BE2C (cell line): ENCODE measurements around the gene RAN.
"Not testable (repeated sequence)": the region's sequence is repeated elsewhere in the genome, so short reads cannot be mapped to it uniquely, and the experiment has no call there.

Experiments used
- DNase-seq: peaks from one replicate; pipeline ENCODE4 v3.0.0-alpha.2; 2020
- H3K27me3 ChIP-seq: fragments of 250-450 bp; sonication (Bioruptor Pico); 2 replicates; pipeline ENCODE4 v1.5.1; 2020; ENCODE audit warnings: mild to moderate bottlenecking
- H3K36me3 ChIP-seq: fragments of 250-450 bp; sonication (Bioruptor Pico); 2 replicates; pipeline ENCODE4 v1.5.1; 2020; ENCODE audit warnings: mild to moderate bottlenecking
- H3K4me1 ChIP-seq: fragments of 250-450 bp; sonication (Bioruptor Pico); 2 replicates; pipeline ENCODE4 v1.5.1; 2020
- H3K4me3 ChIP-seq: 2 replicates; pipeline ENCODE4 v1.5.1; 2011; ENCODE audit warnings: low read depth, low read length
- H3K9me3 ChIP-seq: fragments of 250-450 bp; sonication (Bioruptor Pico); 2 replicates; pipeline ENCODE4 v1.5.1; 2020
- TF ChIP-seq, protein P1 (sequence below): IDR thresholded peaks from 2 replicates; pipeline ENCODE4 v1.5.1; 2012; ENCODE audit warnings: mild to moderate bottlenecking, low read depth, low read length

RAN gene

DNA sequence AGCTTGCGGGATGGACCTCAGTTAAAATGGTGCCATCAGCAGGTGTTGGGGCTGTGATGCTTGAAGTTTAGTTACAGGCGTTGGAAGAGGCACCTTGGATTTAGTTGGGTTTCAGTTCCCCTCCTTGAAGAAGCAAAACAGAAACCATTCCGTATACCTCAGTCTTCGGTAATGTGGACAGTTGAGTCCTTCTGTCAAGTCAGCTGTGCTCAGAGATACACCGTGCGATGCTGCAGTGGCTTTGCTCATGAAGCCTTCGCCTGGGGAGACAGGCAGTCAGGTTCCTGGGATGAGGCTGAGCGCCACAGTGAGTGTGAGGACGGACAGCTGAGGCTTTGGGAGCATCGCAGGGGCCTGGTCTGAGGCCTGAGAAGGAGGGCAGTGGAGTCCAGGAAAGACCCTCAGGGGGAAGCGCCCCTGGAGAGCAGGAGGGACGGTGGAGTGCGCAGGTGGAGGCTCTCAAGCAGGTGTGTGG, 7.4 kb downstream of the RAN start:
- Histone ChIP-seq H3K27me3 (no peaks in the 10 kb centered on the region; the same call in 1 of the 2 replicates), H3K4me1 (peaks cover 11% of the 10 kb centered on the region), H3K9me3 (no peaks in the 10 kb centered on the region), H3K4me3 (no peak overlapping the region), H3K36me3 (peaks cover 36% of the 10 kb centered on the region)
- peak; percentile 19 for DNase-seq
- TF ChIP-seq, protein P1, sequence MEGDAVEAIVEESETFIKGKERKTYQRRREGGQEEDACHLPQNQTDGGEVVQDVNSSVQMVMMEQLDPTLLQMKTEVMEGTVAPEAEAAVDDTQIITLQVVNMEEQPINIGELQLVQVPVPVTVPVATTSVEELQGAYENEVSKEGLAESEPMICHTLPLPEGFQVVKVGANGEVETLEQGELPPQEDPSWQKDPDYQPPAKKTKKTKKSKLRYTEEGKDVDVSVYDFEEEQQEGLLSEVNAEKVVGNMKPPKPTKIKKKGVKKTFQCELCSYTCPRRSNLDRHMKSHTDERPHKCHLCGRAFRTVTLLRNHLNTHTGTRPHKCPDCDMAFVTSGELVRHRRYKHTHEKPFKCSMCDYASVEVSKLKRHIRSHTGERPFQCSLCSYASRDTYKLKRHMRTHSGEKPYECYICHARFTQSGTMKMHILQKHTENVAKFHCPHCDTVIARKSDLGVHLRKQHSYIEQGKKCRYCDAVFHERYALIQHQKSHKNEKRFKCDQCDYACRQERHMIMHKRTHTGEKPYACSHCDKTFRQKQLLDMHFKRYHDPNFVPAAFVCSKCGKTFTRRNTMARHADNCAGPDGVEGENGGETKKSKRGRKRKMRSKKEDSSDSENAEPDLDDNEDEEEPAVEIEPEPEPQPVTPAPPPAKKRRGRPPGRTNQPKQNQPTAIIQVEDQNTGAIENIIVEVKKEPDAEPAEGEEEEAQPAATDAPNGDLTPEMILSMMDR: no peak

DNA sequence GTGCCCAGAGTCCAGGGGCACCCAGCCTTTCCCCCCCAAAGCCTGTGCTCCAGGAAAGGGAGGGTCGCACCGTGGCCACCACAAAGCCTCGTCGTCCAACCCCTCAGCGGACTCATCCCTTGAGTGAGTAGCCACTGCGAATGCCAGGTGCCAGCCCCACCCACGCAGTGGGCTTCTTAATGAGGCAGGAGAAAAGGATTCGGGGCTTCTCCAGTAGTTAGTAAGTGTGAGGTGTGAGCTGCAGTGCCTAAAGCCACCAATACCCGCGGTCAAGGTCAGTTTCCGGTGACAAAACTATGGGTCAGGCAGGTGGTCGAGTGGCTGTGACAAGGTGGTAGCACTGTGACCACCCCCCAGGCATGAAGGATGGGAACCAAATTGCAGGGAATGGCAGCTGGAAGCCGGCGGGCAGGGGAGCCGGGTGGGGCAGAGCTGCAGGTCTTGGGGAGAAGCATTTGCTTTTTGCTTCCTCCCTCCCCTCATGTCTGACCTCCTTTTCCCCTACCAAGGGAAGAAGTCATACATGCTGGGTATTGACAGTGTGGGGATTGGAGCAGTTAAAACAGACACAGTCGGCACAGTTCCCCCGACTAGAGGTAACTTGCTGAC, 8.0 kb downstream of the RAN start:
- no peak for DNase-seq
- Histone ChIP-seq H3K4me1 (peaks cover 8% of the 10 kb centered on the region), H3K4me3 (0 out of 2 replicates have a peak overlapping the region, but pooled peaks have one; percentile 2), H3K27me3 (no peaks in the 10 kb centered on the region; the same call in 1 of the 2 replicates), H3K9me3 (no peaks in the 10 kb centered on the region), H3K36me3 (peaks cover 29% of the 10 kb centered on the region)
- TF ChIP-seq, protein P1: no peak

DNA sequence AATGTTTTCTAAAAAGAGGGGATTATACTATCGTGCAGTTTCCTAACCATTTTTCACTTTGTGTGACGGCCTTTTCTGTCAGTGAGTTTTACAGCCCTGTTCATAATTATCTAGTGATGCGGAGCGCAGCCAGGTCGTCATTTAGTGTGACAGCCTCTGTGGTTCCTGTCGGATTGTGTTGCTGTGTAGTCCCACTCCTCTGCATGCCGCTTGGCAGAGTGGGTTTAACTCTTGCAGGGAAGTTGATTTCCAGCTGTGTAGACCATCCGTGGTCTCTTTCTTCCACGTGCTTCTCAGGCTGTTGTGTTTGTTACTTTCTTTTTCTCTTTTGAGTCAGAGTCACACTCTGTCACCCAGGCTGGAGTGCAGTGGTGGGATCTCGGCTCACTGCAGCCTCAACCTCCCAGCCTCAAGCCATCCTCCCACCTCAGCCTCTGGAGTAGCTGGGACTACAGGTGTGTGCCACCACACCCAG, 8.6 kb downstream of the RAN start:
- Histone ChIP-seq H3K36me3 (peaks cover 24% of the 10 kb centered on the region), H3K27me3 (no peaks in the 10 kb centered on the region; the same call in 1 of the 2 replicates), H3K4me1 (peaks cover 8% of the 10 kb centered on the region), H3K4me3 (0 out of 2 replicates have a peak overlapping the region, but pooled peaks have one; percentile 2), H3K9me3 (no peaks in the 10 kb centered on the region)
- no peak for DNase-seq
- TF ChIP-seq, protein P1: no peak

DNA sequence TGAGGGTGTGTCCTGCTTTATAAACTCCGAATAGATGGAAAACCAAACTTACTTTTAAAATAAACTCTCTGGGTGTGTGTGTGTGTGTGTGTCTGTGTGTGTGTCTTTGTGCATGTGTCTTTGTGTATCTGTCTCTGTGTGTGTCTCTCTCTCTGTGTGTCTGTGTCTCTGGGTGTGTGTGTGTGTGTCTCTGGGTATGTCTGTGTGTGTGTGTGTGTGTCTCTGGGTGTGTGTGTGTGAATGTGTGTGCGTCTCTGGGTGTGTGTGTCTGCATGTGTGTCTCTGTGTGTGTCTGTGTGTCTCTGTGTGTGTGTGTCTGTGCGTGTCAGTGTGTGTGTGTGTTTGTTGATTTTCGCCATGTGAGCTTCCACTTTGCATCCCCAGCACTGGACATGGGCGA, 9.2 kb downstream of the RAN start:
- no peak overlapping the region for H3K4me3 ChIP-seq
- H3K27me3 ChIP-seq: no peaks in the 10 kb centered on the region; the same call in 1 of the 2 replicates
- no peaks in the 10 kb centered on the region for H3K9me3 ChIP-seq
- no peak for DNase-seq
- H3K36me3 ChIP-seq: peaks cover 18% of the 10 kb centered on the region
- TF ChIP-seq, protein P1: no peak
- peaks cover 8% of the 10 kb centered on the region for H3K4me1 ChIP-seq

DNA sequence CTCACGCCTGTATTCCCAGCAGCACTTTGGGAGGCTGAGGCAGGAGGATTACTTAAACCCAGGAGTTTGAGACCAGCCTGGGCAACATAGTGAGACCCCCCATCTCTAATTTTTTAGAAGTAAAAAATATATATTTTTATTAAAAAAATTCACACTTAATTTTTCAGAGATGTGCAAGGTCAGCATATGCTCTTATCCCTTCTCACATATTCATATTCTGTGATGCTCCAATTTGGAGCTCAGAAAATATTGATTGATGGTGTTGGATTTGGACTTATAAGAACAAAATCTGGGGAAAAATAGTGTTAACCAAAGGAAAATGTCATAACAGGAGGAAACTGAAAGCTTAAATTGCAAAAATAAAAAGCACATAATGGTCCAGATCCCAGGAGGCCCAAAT, 9.7 kb downstream of the RAN start:
- Histone ChIP-seq H3K36me3 (peaks cover 13% of the 10 kb centered on the region), H3K4me1 (peaks cover 8% of the 10 kb centered on the region), H3K9me3 (no peaks in the 10 kb centered on the region), H3K27me3 (no peaks in the 10 kb centered on the region; the same call in 1 of the 2 replicates), H3K4me3 (no peak overlapping the region)
- TF ChIP-seq, protein P1: no peak
- no peak for DNase-seq

DNA sequence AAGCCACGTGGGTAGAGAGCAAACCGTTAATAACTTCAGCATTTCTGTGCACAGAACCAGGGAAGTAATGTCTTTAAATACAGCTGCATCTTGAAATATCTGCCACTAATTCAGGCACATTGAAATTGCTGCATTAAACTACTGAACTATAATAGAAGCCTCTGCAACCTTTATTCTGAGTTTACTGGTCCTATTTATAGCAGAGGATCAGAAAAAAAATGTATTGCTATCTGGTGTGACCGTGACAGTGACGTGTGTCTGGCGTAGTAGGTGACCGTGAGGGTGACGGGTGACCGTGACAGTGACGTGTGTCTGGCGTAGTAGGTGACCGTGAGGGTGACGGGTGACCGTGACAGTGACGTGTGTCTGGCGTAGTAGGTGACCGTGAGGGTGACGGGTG, 15.3 kb downstream of the RAN start:
- not testable (repeated sequence) for H3K36me3 ChIP-seq, DNase-seq, H3K4me3 ChIP-seq, H3K27me3 ChIP-seq, H3K9me3 ChIP-seq, H3K4me1 ChIP-seq
